HUES6 (cell line): ENCODE measurements around the gene GRM8.

Source experiments
- H3K27ac ChIP-seq: 2 replicates; pipeline ENCODE4 v1.7.0; 2013; ENCODE audit warnings: low read depth, mild to moderate bottlenecking, low read length, inconsistent platforms
- H3K27me3 ChIP-seq: 2 replicates; pipeline ENCODE4 v1.6.1; 2013; ENCODE audit warnings: low read length; ENCODE audit not compliant: control insufficient read depth, insufficient read depth
- H3K36me3 ChIP-seq: 2 replicates; pipeline ENCODE4 v1.6.1; 2013; ENCODE audit warnings: low read length; ENCODE audit not compliant: control insufficient read depth, insufficient read depth
- H3K4me1 ChIP-seq: 2 replicates; pipeline ENCODE4 v1.6.1; 2013; ENCODE audit warnings: low read length; ENCODE audit not compliant: control insufficient read depth, insufficient read depth
- H3K4me3 ChIP-seq: 2 replicates; pipeline ENCODE4 v1.5.1; 2013; ENCODE audit warnings: low read depth, low read length
- H3K9ac ChIP-seq: one replicate; pipeline ENCODE4 v1.6.1; 2013; ENCODE audit warnings: mild to moderate bottlenecking, low read length
- H3K9me3 ChIP-seq: 2 replicates; pipeline ENCODE4 v1.6.1; 2013; ENCODE audit warnings: low read depth, low read length; ENCODE audit not compliant: control insufficient read depth, insufficient read depth

The GRM8 gene

DNA sequence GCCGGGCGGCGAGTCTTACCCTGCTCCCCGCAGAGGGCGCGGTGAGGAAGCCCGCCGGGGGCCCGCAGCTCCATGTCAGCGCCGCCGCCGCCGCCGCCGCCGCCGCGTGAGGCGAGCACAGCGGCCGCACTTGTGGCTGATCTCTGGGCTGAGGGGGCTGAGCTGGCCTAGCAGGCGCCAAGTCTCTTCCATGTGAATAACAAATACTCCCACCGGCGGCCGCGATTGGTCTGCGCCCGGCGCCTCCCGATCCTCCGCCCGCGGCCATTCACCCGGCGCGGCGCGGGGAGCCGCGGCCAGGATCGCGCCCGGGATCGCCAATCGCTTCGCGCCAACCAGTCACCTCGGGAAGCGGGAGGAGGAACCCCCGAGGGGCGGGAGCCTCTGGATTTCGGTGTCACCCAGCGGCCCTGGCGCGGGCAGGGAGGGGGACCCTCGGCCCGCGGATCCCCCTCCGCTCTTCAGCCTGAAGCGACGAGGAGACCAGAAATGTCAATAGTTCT lies at the start of gene GRM8:
Gene GRM8 (minus strand): TSS at position 164 of the 503 bp plus-strand sequence.
- Histone ChIP-seq H3K9ac (peak within 1 kb of the TSS; percentile 75), H3K4me1 (peaks cover 5% of the 10 kb centered on the region; the same call in 1 of the 2 replicates), H3K27me3 (peaks cover 98% of the 10 kb centered on the region), H3K36me3 (no peaks in the 10 kb centered on the region), H3K4me3 (peak within 1 kb of the TSS; percentile 68), H3K9me3 (no peaks in the 10 kb centered on the region), H3K27ac (no peak within 1 kb of the TSS)

DNA sequence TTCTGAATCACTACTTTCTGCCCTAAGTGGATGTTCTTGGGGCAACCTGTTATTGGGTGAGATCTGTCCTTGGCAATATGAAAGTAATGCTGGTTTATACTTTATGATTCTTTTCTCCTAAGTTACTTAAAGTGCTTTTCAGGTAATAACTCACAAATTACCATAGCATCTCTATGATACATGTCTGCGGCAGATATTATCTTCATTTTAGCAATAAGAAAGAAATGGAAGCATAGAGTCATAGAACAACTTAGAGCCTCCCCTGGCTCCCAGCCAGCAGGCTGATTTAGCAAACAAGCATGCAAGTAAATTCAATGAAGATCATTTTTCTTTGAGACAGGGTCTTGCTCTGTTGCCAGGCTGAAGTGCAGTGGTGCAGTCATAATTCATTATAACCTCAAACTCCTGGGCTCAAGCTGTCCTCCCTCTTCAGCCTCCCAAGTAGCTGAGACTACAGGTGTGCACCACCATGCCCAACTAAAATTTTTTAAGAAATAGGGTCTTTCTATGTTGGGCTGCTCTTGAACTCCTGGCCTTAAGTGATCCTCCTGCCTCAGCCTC lies 38.1 kb upstream of the GRM8 start:
- H3K4me1 ChIP-seq = peaks cover 10% of the 10 kb centered on the region; the same call in 1 of the 2 replicates
- peaks cover 4% of the 10 kb centered on the region; the same call in 1 of the 2 replicates for H3K27me3 ChIP-seq
- H3K9me3 ChIP-seq = no peaks in the 10 kb centered on the region
- no peaks in the 10 kb centered on the region for H3K36me3 ChIP-seq
- H3K4me3 ChIP-seq = no peak overlapping the region
- H3K9ac ChIP-seq = no peak overlapping the region
- H3K27ac ChIP-seq = no peak overlapping the region

DNA sequence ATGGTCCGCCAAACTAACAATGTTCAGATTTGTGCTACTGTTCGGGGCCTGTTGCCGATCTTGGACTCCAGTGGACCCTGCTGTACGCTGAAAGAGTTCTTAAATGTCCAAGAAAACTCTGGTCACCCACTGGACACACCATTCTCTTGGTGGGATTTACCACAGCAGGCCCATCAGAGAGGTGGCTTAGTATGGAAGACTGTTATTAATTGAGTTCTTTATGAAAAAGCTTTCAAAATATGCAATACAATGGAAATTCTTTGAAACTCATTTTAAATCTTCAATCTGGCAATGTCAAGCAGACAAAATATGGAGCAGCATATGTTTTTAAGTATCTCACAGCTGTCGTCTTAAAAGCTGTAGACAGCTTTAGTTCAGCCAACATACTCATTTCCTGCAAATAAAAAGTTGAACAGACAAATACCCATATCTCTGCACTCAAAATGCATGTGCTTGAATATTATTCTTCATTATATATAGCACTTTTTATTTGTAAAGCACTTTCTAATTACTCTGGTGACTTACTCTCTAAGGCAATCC lies 37.4 kb upstream of the GRM8 start:
- Histone ChIP-seq H3K27ac (no peak overlapping the region), H3K36me3 (no peaks in the 10 kb centered on the region), H3K4me3 (no peak overlapping the region), H3K9me3 (no peaks in the 10 kb centered on the region), H3K4me1 (peaks cover 10% of the 10 kb centered on the region; the same call in 1 of the 2 replicates), H3K9ac (no peak overlapping the region), H3K27me3 (peaks cover 4% of the 10 kb centered on the region; the same call in 1 of the 2 replicates)

DNA sequence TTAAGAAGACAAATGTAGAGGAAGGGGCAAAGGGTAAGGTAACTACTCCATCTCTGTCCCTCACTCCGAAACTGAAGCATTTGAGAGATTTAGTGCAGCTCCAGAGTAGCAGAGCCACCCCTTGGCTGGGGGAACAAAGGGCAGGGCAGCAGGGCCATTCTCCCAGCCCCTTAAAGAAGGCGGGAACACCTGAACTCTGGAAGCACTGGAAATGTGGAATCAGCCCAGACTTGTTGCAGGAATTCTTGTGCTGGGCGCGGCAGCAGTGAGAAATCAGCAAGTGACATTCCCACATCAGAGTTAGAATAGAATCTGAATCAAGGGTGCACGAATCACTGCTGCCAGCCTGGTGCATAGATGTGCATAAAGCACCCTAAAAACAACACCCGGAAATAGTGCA lies 34.4 kb upstream of the GRM8 start:
- H3K4me3 ChIP-seq = no peak overlapping the region
- no peaks in the 10 kb centered on the region for H3K27me3 ChIP-seq
- H3K4me1 ChIP-seq = peaks cover 10% of the 10 kb centered on the region; the same call in 1 of the 2 replicates

DNA sequence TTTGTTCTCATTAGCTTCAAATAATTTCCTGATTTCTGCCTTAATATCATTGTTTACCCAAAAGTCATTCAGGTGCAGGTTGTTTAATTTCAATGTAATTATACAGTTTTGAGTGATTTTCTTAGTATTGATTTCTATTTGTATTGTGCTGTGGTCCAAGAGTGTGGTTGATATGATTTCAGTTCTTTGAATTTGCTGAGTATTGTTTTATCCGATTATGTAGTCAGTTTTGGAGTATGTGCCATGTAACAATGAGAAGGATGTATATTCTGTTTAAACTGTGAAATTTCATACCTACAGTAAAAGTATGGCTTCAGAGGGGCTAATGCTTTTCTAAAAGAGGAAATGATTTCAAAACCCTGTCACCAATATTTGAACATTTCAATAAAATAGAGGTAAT lies 17.4 kb upstream of the GRM8 start:
- Histone ChIP-seq H3K9ac (no peak overlapping the region), H3K4me1 (no peaks in the 10 kb centered on the region), H3K36me3 (no peaks in the 10 kb centered on the region), H3K27ac (no peak overlapping the region), H3K9me3 (no peaks in the 10 kb centered on the region), H3K4me3 (no peak overlapping the region), H3K27me3 (0 out of 2 replicates have a peak, but pooled peaks cover 3% of the 10 kb centered on the region)

More for the DNA sequence above, 34.4 kb upstream of the GRM8 start:
- H3K9ac ChIP-seq = no peak overlapping the region
- no peak overlapping the region for H3K27ac ChIP-seq
- no peaks in the 10 kb centered on the region for H3K9me3 ChIP-seq
- H3K36me3 ChIP-seq = no peaks in the 10 kb centered on the region

DNA sequence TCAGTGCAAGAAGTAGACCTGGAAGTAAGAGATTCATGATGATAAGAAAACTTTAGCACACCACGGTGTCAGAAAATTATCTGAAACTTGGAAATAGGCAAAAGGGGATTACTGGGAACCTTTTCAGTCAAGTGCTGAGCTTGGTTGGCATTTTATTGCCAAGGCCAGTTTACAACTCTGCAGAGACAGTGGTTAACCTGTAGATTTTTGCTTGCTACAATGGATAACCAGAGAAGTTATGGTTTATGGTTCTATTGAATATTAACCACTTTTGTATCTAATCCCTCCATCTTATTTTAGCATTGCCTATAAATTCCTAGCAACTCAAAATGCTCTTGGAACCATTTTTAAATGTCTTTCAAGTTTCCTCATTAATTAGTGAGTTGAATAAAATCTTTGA lies 13.3 kb upstream of the GRM8 start:
- no peaks in the 10 kb centered on the region for H3K36me3 ChIP-seq
- no peak overlapping the region for H3K9ac ChIP-seq
- no peaks in the 10 kb centered on the region for H3K9me3 ChIP-seq
- no peak overlapping the region for H3K4me3 ChIP-seq
- peaks cover 32% of the 10 kb centered on the region for H3K27me3 ChIP-seq
- H3K4me1 ChIP-seq = no peaks in the 10 kb centered on the region
- no peak overlapping the region for H3K27ac ChIP-seq

DNA sequence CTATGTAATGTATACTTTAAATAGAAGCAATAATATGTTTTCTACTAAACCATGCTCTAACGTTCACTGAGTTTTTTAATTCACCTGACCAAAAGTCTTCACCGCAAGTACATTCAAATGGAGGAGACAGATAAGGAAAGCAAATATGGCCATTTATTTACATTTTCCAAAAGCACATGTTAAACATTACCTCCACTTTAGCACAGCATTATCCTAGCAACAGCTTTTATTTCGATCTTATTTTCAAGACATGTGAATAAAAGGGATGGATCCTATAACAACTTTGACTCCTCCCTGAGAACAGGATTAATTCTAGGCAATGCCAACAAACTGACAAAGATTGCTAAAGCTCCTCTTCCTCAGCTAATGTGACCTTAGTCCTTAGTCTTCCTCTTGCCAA lies 11.5 kb upstream of the GRM8 start:
- H3K9ac ChIP-seq = no peak overlapping the region
- peaks cover 41% of the 10 kb centered on the region for H3K27me3 ChIP-seq
- H3K4me1 ChIP-seq = no peaks in the 10 kb centered on the region
- H3K9me3 ChIP-seq = no peaks in the 10 kb centered on the region
- no peak overlapping the region for H3K4me3 ChIP-seq
- H3K36me3 ChIP-seq = no peaks in the 10 kb centered on the region
- H3K27ac ChIP-seq = no peak overlapping the region

DNA sequence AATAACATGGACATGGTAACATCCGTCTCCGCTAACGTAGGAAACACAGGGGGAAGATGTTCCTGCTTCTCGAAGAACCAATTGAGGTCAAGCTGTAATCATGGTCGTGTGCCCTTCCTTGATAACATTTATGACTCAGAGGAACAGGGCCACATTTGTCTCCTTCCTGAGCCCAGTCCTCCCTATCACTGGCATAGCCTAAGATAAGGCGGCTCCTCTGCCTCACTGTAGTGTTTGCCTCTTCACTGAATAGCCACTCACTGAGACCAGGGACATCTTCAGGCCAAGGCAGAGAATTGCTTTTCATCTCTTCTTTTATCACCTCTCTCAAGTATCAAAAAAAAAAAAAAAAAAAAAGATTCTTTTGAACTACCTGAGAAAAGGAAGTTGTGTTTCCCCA lies 5.4 kb upstream of the GRM8 start:
- no peak overlapping the region for H3K9ac ChIP-seq
- H3K27ac ChIP-seq = no peak overlapping the region
- H3K9me3 ChIP-seq = no peaks in the 10 kb centered on the region
- no peak overlapping the region for H3K4me3 ChIP-seq
- H3K4me1 ChIP-seq = no peaks in the 10 kb centered on the region
- H3K27me3 ChIP-seq = peaks cover 78% of the 10 kb centered on the region
- no peaks in the 10 kb centered on the region for H3K36me3 ChIP-seq

DNA sequence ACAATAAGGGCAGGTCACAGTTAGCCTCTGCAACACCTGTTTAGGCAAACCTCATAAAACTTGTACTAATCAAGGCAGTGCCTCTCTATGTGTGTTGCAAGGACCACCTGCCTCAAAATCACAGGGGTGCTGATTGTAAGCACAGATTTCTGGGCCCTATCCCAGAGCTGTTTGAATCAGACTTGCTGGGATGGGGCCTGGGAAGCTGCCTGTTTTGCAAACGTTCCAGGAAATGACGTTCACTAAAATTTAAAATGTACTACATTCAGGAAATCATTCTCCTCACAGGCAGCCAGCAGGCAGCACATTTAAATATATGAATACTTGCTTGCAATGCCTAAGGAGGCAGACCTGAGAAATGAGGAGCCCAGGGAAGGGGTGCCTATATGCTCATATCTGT lies 4.3 kb upstream of the GRM8 start:
- H3K27me3 ChIP-seq = peaks cover 77% of the 10 kb centered on the region
- H3K9me3 ChIP-seq = no peaks in the 10 kb centered on the region
- H3K9ac ChIP-seq = no peak overlapping the region

DNA sequence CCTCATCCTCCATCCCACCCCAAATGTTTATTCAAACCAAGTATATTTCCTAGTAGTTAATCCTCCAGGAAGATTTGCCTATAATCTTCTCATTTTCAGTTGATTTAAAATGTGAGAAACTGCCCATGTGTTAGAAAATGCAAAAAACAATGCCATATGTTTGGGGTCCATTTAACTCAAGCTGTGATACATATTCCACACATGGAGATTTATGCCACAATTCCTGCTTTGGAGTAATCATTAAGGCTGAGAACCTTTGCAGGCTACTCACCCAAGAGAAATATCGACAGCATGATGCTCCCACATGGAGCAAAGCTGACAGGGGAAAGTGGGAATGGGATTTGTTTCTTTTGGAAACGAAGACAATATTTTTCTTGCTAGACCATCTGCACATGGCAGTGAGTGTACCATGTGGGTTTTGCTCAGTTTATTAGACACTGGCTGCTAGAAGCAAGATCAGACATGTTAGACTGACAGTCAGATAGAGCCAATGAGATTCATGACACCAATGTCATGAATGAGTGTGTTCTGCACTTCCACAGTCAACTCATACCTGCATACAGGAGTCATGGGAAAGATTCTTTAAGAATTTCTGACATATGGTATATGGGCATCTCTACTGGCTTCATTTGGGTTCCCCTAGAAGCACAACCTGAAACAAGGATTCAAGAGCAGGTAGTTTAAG lies 3.4 kb upstream of the GRM8 start:
- H3K27ac ChIP-seq = no peak overlapping the region
- H3K4me3 ChIP-seq = no peak overlapping the region
- no peak overlapping the region for H3K9ac ChIP-seq
- H3K9me3 ChIP-seq = no peaks in the 10 kb centered on the region
- peaks cover 78% of the 10 kb centered on the region for H3K27me3 ChIP-seq
- no peaks in the 10 kb centered on the region for H3K36me3 ChIP-seq
- H3K4me1 ChIP-seq = peaks cover under 1% of the 10 kb centered on the region; the same call in 1 of the 2 replicates

More for the DNA sequence above, 4.3 kb upstream of the GRM8 start:
- Histone ChIP-seq H3K27ac (no peak overlapping the region), H3K4me3 (no peak overlapping the region), H3K36me3 (no peaks in the 10 kb centered on the region), H3K4me1 (no peaks in the 10 kb centered on the region)

DNA sequence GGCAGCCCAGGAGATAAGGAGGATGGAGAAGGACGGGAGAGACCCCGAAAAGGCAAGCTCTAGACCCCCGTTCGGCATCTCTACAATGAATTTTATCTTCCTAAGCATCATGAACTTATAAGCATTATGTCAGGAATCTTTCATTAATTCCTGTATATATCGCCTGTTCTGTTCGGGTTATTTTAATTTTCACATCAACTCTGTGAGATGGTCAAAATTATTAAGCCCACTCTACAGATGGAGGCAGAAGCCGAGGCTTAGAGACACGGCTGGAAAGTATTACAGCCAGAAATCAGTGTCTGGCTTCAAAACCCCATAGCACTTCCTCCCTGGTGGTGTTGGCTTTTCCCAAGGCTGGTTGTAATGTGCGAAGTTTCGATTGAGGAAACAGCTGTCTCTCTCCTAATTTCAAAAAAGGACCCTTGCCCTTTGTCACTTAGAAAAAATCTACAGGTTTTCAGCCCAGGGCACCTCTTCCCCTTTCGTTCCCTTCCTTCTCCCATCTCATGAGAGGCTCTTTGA lies 1.5 kb upstream of the GRM8 start:
- H3K4me3 ChIP-seq = peak overlapping the region; percentile 68
- no peaks in the 10 kb centered on the region for H3K36me3 ChIP-seq

More for the DNA sequence above, 1.5 kb upstream of the GRM8 start:
- no peak overlapping the region for H3K9ac ChIP-seq
- H3K9me3 ChIP-seq = no peaks in the 10 kb centered on the region
- peaks cover 87% of the 10 kb centered on the region for H3K27me3 ChIP-seq
- peaks cover 5% of the 10 kb centered on the region; the same call in 1 of the 2 replicates for H3K4me1 ChIP-seq
- H3K27ac ChIP-seq = no peak overlapping the region
